Caco-2 (cell line): ENCODE results near the gene CRACR2B. TPM values are rescaled to one million over a fixed set of nuclear protein-coding genes. Genes with fewer than 3 reads are reported as not detected.

Experiments
- BruUV-seq: library from RNA; stranded (reverse); fragments of 400-500 nt; replicated peaks from 2 replicates; lab custom pipeline; 2021; lab: Mats Ljungman, UMichigan
- CTCF ChIA-PET: fragments of 300-600 bp; sonication (Branson Sonifier 250); formaldehyde crosslinking; loops from one replicate; lab custom pipeline; 2022; ENCODE audit warnings: antibody characterized with exemption; lab: Charles Lee
- POLR2A ChIA-PET: fragments of 300-600 bp; sonication (Branson Sonifier 250); formaldehyde crosslinking; loops from one replicate; lab custom pipeline; 2022; ENCODE audit warnings: antibody characterized with exemption; lab: Charles Lee
- DNase-seq, 2 experiments: peaks; one replicate each; pipeline versions ENCODE4 v3.0.0 to v3.0.0-alpha.2; 2020 to 2022
- H3K27me3 ChIP-seq: replicated peaks from 2 replicates; pipeline ENCODE4 v1.6.0; 2011; ENCODE audit warnings: low read length; ENCODE audit not compliant: control insufficient read depth, insufficient read depth
- H3K36me3 ChIP-seq: 2 replicates; pipeline ENCODE4 v1.5.1; 2011; ENCODE audit warnings: low read length; ENCODE audit not compliant: control insufficient read depth, insufficient read depth
- H3K4me1 ChIP-seq: fragments of 250-450 bp; sonication (Bioruptor Pico); 2 replicates; pipeline ENCODE4 v1.5.1; 2020; ENCODE audit warnings: mild to moderate bottlenecking
- H3K4me3 ChIP-seq: 2 replicates; pipeline ENCODE4 v1.5.1; 2011; ENCODE audit warnings: low read depth, mild to moderate bottlenecking, control low read depth, low read length
- H3K9me3 ChIP-seq: fragments of 250-450 bp; sonication (Bioruptor Pico); 2 replicates; pipeline ENCODE4 v1.5.1; 2020; ENCODE audit warnings: mild to moderate bottlenecking, moderate library complexity
- H3K27ac Mint-ChIP-seq: one replicate; pipeline ENCODE4 v1.8.0; 2022; ENCODE audit warnings: mixed read lengths; ENCODE audit not compliant: unreplicated experiment
- H3K27me3 Mint-ChIP-seq: one replicate; pipeline ENCODE4 v1.8.0; 2022; ENCODE audit warnings: mixed read lengths; ENCODE audit not compliant: insufficient read depth, unreplicated experiment
- H3K36me3 Mint-ChIP-seq: one replicate; pipeline ENCODE4 v1.8.0; 2022; ENCODE audit warnings: mild to moderate bottlenecking, mixed read lengths; ENCODE audit not compliant: insufficient read depth, unreplicated experiment
- H3K4me1 Mint-ChIP-seq: one replicate; pipeline ENCODE4 v1.8.0; 2022; ENCODE audit warnings: low read depth, mixed read lengths; ENCODE audit not compliant: unreplicated experiment
- H3K4me3 Mint-ChIP-seq: one replicate; pipeline ENCODE4 v1.8.0; 2022; ENCODE audit warnings: mild to moderate bottlenecking, moderate library complexity, mixed read lengths; ENCODE audit not compliant: unreplicated experiment
- H3K9me3 Mint-ChIP-seq: one replicate; pipeline ENCODE4 v1.8.0; 2022; ENCODE audit warnings: mixed read lengths; ENCODE audit not compliant: unreplicated experiment
- CTCF ChIP-seq, 2 experiments: fragments of 200-600 bp in 1 of 2; IDR thresholded peaks; 1 replicate in 1 of 2; 2 replicates in 1 of 2; pipeline versions ENCODE4 v1.5.1 to v1.8.0; 2011 to 2022; ENCODE audit warnings: antibody characterized with exemption in 1 of 2, control low read depth in 1 of 2, inconsistent platforms in 1 of 2, low read depth in 1 of 2, low read length in 1 of 2, mild to moderate bottlenecking in 1 of 2, moderate library complexity in 1 of 2; ENCODE audit not compliant: insufficient read depth in 1 of 2, severe bottlenecking in 1 of 2, unreplicated experiment in 1 of 2
- intact Hi-C: fragments of 100-400 bp; cut with micrococcal nuclease; formaldehyde crosslinking; loops from one replicate; pipeline ENCODE4 v1.10.0; 2022; ENCODE audit not compliant: unreplicated experiment
- total RNA-seq: library from RNA; stranded (reverse); gene quantifications from 2 replicates; pipeline ENCODE4 v1.2.3, GENCODE V29; 2022

CRACR2B gene
- total RNA-seq, 1 experiment from 2014 or later = 15.4 TPM

- intact Hi-C loops = no loop called here
- H3K4me1 ChIP-seq = peaks cover 4% of the 10 kb centered on the region; the same call in 1 of the 2 replicates
- Mint-ChIP-seq H3K4me3 (peak overlapping the region; percentile 98), H3K36me3 (peaks cover 75% of the 10 kb centered on the region), H3K27ac (peak overlapping the region; percentile 99), H3K27me3 (no peaks in the 10 kb centered on the region), H3K9me3 (no peaks in the 10 kb centered on the region), H3K4me1 (no peaks in the 10 kb centered on the region)
- no TSS peak for BruUV-seq
- CTCF ChIA-PET = interaction anchor here (0.6 kb wide), 1 partner anchor 12 kb away, joined by 4 read pairs; no protein-coding TSS in a partner anchor
- no peak for DNase-seq
- POLR2A ChIA-PET = no interaction called here
- TF ChIP-seq CTCF (IDR thresholded peaks at IDR 0.05; ENCODE audit: insufficient read depth in 1 of 2, low read depth in 1 of 2, low read length in 1 of 2, severe bottlenecking in 1 of 2, unreplicated experiment in 1 of 2) = no peak
- H3K4me3 ChIP-seq = peak overlapping the region; percentile 98; the same call in 1 of the 2 replicates
- peaks cover 14% of the 10 kb centered on the region for H3K36me3 ChIP-seq
- no peaks in the 10 kb centered on the region for H3K27me3 ChIP-seq
- H3K9me3 ChIP-seq = no peaks in the 10 kb centered on the region
Measured at GRCh38 chr11:811446-812245, 16.1 kb upstream of the CRACR2B start.

GRCh38 chr11:812390-812789, 15.3 kb upstream of the CRACR2B start:
- CTCF ChIA-PET = interaction anchor here (0.6 kb wide), 1 partner anchor 11 kb away, joined by 4 read pairs; no protein-coding TSS in a partner anchor
- H3K36me3 Mint-ChIP-seq = peaks cover 76% of the 10 kb centered on the region

GRCh38 chr11:813072-813455, 14.7 kb upstream of the CRACR2B start:
- no peaks in the 10 kb centered on the region for H3K27me3 Mint-ChIP-seq
- H3K9me3 ChIP-seq = no peaks in the 10 kb centered on the region
- H3K36me3 Mint-ChIP-seq = peaks cover 81% of the 10 kb centered on the region
- no peak overlapping the region for H3K27ac Mint-ChIP-seq
- no TSS peak for BruUV-seq
- H3K36me3 ChIP-seq = peaks cover 14% of the 10 kb centered on the region
- H3K4me1 ChIP-seq = peaks cover 4% of the 10 kb centered on the region
- no peaks in the 10 kb centered on the region for H3K27me3 ChIP-seq
- DNase-seq = no peak
- no peaks in the 10 kb centered on the region for H3K4me1 Mint-ChIP-seq
- no peak for TF ChIP-seq CTCF (IDR thresholded peaks at IDR 0.05; ENCODE audit: insufficient read depth in 1 of 2, low read depth in 1 of 2, low read length in 1 of 2, severe bottlenecking in 1 of 2, unreplicated experiment in 1 of 2)
- no peaks in the 10 kb centered on the region for H3K9me3 Mint-ChIP-seq
- intact Hi-C loops = no loop called here
- H3K4me3 Mint-ChIP-seq = no peak overlapping the region
- ChIA-PET POLR2A (no interaction called here), CTCF (no interaction called here)
- H3K4me3 ChIP-seq = no peak overlapping the region

More at GRCh38 chr11:812390-812789, 15.3 kb upstream of the CRACR2B start:
- intact Hi-C loops = no loop called here
- no TSS peak for BruUV-seq
- no peak overlapping the region for H3K4me3 Mint-ChIP-seq
- POLR2A ChIA-PET = no interaction called here
- Histone ChIP-seq H3K36me3 (peaks cover 14% of the 10 kb centered on the region), H3K4me1 (peaks cover 4% of the 10 kb centered on the region; the same call in 1 of the 2 replicates), H3K9me3 (no peaks in the 10 kb centered on the region), H3K4me3 (no peak overlapping the region), H3K27me3 (no peaks in the 10 kb centered on the region)
- TF ChIP-seq CTCF (IDR thresholded peaks at IDR 0.05; ENCODE audit: insufficient read depth in 1 of 2, low read depth in 1 of 2, low read length in 1 of 2, severe bottlenecking in 1 of 2, unreplicated experiment in 1 of 2) = no peak
- no peaks in the 10 kb centered on the region for H3K9me3 Mint-ChIP-seq
- no peaks in the 10 kb centered on the region for H3K4me1 Mint-ChIP-seq
- no peak for DNase-seq
- H3K27me3 Mint-ChIP-seq = no peaks in the 10 kb centered on the region
- peak overlapping the region; percentile 99 for H3K27ac Mint-ChIP-seq
